Measurements from ENCODE around the gene PTPRE. TPM values are rescaled to one million over a fixed set of nuclear protein-coding genes. Genes with fewer than 3 reads are reported as not detected.

PTPRE gene
- total RNA-seq, 1 donor from 2014 or later, result 3.6 TPM

- Mint-ChIP-seq H3K27me3 (peaks cover 11% of the 10 kb centered on the region), H3K4me3 (no peak overlapping the region), H3K9me3 (no peaks in the 10 kb centered on the region), H3K36me3 (no peaks in the 10 kb centered on the region), H3K27ac (no peak overlapping the region), H3K4me1 (ENCODE audit: unreplicated experiment) (peaks cover 4% of the 10 kb centered on the region)
- peak; percentile 39 for DNase-seq (ENCODE audit: extremely low spot score, unreplicated experiment)
- TF ChIP-seq CTCF (conservative IDR thresholded peaks at IDR 0.05), result no peak
Observed at GRCh38 chr10:127888521-127889312, 18.2 kb upstream of the PTPRE start.

- TF ChIP-seq CTCF (conservative IDR thresholded peaks at IDR 0.05), result no peak
- peaks cover 4% of the 10 kb centered on the region for H3K4me1 Mint-ChIP-seq (ENCODE audit: unreplicated experiment)
Observed at GRCh38 chr10:127889605-127890195, 17.2 kb upstream of the PTPRE start.

GRCh38 chr10:127890216-127890615 lies 16.7 kb upstream of the PTPRE start:
- peaks cover 4% of the 10 kb centered on the region for H3K4me1 Mint-ChIP-seq (ENCODE audit: unreplicated experiment)
- no peak overlapping the region for H3K4me3 Mint-ChIP-seq
- no peak for DNase-seq (ENCODE audit: extremely low spot score, unreplicated experiment)
- H3K27me3 Mint-ChIP-seq, result peaks cover 15% of the 10 kb centered on the region
- H3K27ac Mint-ChIP-seq, result no peak overlapping the region
- no peak for TF ChIP-seq CTCF (conservative IDR thresholded peaks at IDR 0.05)
- no peaks in the 10 kb centered on the region for H3K9me3 Mint-ChIP-seq
- no peaks in the 10 kb centered on the region for H3K36me3 Mint-ChIP-seq

More at GRCh38 chr10:127889605-127890195, 17.2 kb upstream of the PTPRE start:
- Mint-ChIP-seq H3K9me3 (no peaks in the 10 kb centered on the region), H3K4me3 (no peak overlapping the region), H3K36me3 (no peaks in the 10 kb centered on the region), H3K27ac (no peak overlapping the region), H3K27me3 (peaks cover 15% of the 10 kb centered on the region)
- peak; percentile 18 for DNase-seq (ENCODE audit: extremely low spot score, unreplicated experiment)

GRCh38 chr10:127890832-127891334 lies 16.0 kb upstream of the PTPRE start:
- Mint-ChIP-seq H3K9me3 (no peaks in the 10 kb centered on the region), H3K36me3 (no peaks in the 10 kb centered on the region), H3K27me3 (peaks cover 15% of the 10 kb centered on the region), H3K4me1 (ENCODE audit: unreplicated experiment) (peaks cover 4% of the 10 kb centered on the region), H3K27ac (no peak overlapping the region), H3K4me3 (no peak overlapping the region)
- no peak for TF ChIP-seq CTCF (conservative IDR thresholded peaks at IDR 0.05)
- DNase-seq (ENCODE audit: extremely low spot score, unreplicated experiment), result peak; percentile 29

- no peak for TF ChIP-seq CTCF (conservative IDR thresholded peaks at IDR 0.05)
- no peak for DNase-seq (ENCODE audit: extremely low spot score, unreplicated experiment)
- Mint-ChIP-seq H3K4me1 (ENCODE audit: unreplicated experiment) (peaks cover under 1% of the 10 kb centered on the region), H3K36me3 (no peaks in the 10 kb centered on the region), H3K27ac (peak within 1 kb of the TSS; percentile 10), H3K4me3 (peak within 1 kb of the TSS; percentile 49), H3K27me3 (peaks cover 11% of the 10 kb centered on the region), H3K9me3 (no peaks in the 10 kb centered on the region)
Observed at GRCh38 chr10:127892743-127893142, 14.2 kb upstream of the PTPRE start, which contains the start of gene CLRN3. Gene CLRN3, minus strand, starts transcription at chr10:127892941. Its CDS starts 157 bp downstream, at chr10:127892784.

Data from type B pancreatic cell (in vitro differentiated cells).